GM18520 (cell line): ENCODE measurements around the gene AP2A2.

Experiments used
- ATAC-seq: cut with Tn5 transposase; IDR thresholded peaks from one replicate; pipeline ENCODE4 v1.9.1; 2021; ENCODE audit not compliant: unreplicated experiment

The AP2A2 gene

GRCh38 chr11:995044-995751, 69.5 kb downstream of the AP2A2 start:
- no peak for ATAC-seq

GRCh38 chr11:995752-996420, 70.2 kb downstream of the AP2A2 start:
- ATAC-seq = no peak

DNA sequence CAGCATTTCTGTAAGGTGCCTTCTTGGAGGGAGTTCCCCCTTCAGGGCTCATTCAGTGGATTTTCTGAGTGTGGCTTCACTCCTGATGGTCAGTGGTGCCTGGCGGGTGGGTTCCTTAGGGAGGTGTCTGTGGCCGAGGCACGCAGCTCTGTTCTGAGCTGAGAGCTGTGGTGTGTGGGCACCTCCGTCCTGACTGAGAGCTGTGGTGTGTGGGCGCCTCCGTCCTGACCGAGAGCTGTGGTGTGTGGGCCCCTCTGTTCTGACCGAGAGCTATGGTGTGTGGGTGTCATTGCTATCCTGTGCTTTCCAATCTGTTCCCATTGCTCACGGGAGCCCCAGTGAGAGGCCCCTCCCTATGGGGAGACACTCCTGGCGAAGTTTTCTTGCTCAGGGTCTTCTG, 71.0 kb downstream of the AP2A2 start:
- no peak for ATAC-seq

GRCh38 chr11:997907-998306, 72.2 kb downstream of the AP2A2 start:
- no peak for ATAC-seq

GRCh38 chr11:999009-999408, 73.3 kb downstream of the AP2A2 start:
- ATAC-seq = no peak

DNA sequence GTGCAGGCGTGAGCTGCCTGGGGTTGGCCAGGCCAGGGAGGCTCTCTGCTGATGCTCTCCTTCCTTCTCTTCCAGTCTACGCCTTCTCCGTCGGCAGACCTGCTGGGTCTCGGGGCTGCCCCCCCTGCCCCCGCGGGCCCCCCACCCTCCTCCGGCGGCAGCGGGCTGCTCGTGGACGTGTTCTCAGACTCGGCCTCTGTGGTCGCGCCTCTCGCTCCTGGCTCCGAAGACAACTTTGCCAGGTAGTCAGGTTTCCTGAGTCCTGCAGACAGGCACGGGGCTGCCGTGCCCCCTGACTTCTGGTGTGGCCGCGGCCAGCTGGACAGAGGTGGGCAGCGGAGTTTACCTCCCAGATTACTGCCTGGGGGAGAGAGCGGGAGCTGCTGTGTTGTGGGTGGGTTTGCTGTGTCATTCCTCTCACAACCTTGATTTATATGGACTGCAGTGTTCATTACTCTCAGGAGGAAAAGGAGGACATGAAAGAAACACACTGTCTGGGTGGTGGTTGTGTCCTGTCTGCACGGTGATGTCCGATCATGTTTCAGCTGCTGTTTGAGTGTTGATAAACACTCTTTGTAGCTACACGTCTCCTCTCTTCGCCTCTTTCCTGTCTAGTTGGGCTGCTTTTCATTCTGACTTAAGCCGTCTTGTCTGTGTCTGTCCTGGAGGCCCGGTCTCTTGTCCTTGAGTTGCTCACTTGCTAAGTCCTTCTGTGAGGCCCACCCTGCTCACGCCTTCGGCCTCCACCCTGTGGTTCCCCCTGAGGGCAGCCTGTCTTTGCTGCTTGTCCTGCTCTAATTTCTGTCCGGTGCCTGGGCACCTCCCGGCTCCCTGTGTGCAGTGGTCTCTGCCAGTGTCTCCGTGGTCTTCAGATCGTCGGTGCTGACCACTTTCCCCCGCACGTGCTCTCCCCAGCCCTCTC, 74.9 kb downstream of the AP2A2 start:
- no peak for ATAC-seq

DNA sequence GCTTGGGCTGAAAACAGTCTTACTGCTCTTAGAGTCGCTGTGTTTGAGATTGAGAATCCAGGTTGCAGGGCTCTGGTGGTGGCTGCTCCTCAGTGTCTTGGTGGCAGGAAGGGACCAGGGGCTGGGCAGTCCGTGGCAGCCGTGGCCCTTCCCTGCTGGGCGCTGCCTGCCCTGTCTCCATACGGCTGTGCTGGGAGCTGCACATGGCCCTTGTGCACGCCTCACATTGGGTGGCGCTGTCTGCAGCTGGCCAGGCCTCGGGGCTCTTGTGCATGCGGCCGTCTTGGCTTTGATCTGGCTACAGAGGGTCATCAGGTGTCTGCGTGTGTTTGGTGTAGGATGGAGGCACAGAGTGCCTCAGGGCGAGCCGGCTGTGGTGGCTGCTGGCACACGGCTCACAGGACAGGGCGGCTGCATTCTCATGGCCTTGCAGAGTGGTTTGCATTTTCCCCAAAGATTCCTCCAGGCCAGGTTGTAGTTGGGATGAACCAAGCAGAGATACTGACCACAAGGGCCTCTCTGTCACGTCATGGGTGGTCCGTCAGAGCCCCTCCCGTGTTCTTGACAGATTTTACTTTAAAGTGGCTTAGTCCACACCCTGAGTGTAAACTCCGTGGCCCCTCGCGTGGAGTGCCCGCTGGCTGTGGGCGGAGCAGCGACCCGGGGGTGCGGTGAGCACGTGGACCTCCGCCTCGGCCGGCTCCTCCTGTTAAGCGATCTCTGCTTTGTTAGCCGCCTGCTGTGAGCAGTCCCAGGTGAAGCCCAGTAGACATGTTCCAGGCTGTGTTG, 76.1 kb downstream of the AP2A2 start:
- no peak for ATAC-seq

DNA sequence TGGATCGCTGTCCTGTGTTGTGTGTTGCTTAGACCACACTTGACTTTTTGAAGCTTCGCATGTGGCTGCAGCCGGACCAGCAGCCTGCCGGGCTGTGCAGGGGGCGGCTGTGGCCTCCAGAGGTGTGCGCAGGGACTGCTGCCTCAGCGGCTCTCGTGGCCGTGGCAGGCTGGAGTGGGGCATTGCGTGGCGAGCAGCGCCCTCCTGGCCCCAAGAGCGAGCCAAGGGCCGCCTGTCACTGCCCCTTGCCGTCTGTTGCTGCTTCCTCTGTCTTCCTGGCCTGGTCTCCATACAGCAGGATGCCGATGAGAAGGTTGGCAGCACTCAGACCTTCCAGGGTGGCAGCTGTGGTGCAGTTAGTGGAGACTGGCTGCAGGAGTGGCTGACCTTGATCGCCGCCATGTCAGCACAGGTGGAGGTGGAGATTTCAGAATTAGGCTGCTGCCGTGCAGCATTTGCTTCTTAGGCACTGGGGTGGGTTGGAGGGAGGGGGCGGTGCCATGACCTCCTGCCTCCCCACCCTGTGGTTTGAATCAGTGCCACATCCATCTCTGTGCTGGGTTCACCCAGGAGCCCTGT, 76.8 kb downstream of the AP2A2 start:
- ATAC-seq = no peak

- ATAC-seq = no peak
These were observed 77.5 kb downstream of the AP2A2 start for GRCh38 chr11:1003159-1003558.

DNA sequence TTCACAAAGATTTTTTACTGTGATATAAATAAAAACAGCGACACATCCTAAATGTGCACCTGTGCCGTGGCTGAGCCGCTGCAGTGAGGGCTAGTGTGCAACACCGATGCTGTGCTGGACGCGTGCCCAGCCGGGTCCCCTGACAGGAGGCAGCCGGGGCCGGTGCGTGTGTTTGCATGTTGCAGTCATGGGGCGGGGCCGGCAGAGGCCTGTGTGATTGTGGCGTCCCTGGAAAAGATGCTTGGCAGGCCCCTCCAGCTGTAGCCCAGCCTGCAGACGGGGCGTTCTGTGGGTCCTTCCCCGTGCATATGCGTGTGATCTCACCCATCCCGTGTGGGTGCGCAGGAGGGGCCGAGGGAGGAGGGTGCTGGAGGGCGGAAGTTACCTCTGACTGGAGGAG, 80.3 kb downstream of the AP2A2 start:
- ATAC-seq = no peak

DNA sequence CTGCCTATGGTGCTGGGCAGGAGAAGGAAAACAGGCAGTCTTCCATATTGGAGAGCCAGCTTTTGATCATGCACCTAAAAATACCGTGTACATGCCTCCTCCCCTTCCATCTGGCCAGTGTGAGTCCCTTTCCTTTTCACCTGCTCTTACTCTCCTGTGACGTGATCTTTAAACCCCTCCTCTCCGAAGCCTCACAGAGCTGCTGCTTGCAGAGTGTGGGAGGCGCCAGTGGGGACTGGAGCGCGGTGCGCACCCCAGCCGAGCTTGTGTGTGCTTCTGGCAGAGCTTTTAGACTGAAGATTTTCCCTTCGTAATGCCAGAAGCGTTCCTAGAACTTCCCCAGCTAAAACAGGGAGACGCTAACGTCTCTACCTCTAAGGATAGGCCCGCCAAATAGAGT, 81.1 kb downstream of the AP2A2 start:
- ATAC-seq = no peak

GRCh38 chr11:1007279-1007678, 81.6 kb downstream of the AP2A2 start:
- no peak for ATAC-seq

- ATAC-seq = no peak
These were observed 82.5 kb downstream of the AP2A2 start for GRCh38 chr11:1008001-1008802.

- ATAC-seq = no peak
These were observed 83.1 kb downstream of the AP2A2 start for GRCh38 chr11:1008803-1009145.

DNA sequence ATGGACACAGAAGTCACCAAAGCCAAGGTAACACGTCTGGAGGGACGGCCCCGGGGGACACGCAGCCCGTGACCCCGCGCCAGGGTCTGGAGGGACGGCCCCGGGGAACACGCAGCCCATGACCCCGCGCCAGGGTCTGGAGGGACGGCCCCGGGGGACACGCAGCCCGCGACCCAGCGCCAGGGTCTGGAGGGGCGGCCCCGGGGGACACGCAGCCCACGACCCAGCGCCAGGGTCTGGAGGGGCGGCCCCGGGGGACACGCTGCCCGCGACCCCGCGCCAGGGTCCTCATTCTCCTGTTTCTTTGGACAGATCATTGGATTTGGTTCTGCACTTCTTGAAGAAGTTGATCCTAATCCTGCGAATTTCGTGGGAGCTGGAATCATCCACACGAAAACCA, 83.7 kb downstream of the AP2A2 start:
- ATAC-seq = no peak

GRCh38 chr11:1009991-1010390, 84.3 kb downstream of the AP2A2 start:
- no peak for ATAC-seq

GRCh38 chr11:1010551-1011319, 85.1 kb downstream of the AP2A2 start:
- no peak for ATAC-seq

GRCh38 chr11:1011320-1011698, 85.6 kb downstream of the AP2A2 start:
- no peak for ATAC-seq

GRCh38 chr11:1012291-1012690, 86.6 kb downstream of the AP2A2 start:
- no peak for ATAC-seq
